Spleen (tissue), 7 donors: ENCODE measurements around the gene CD248.

ENCODE experiments used
- POLR2A ChIP-seq, 3 donors: fragments of 450-650 bp; IDR thresholded peaks; one replicate each; pipeline ENCODE4 v1.5.1; 2017; ENCODE audit warnings: antibody characterized with exemption in 3 of 3, mild to moderate bottlenecking in 1 of 3
- POLR2AphosphoS5 ChIP-seq, 3 donors: sonication (generic); formaldehyde crosslinking; IDR thresholded peaks; one replicate each; pipeline ENCODE4 v1.5.1; 2017; ENCODE audit warnings: antibody characterized with exemption in 3 of 3
- TF ChIP-seq, protein P1 (sequence below), 11 experiments: fragments of 200-600 bp in 7 of 11; fragments of 450-650 bp in 4 of 11; sonication (generic) in 4 of 11; IDR thresholded peaks in 8 of 11; conservative IDR thresholded peaks in 3 of 11; 1 replicate in 7 of 11; 2 replicates in 4 of 11; pipeline versions ENCODE4 v1.4.0 to v1.8.0; 2016 to 2021; ENCODE audit warnings: antibody characterized with exemption in 11 of 11, inconsistent platforms in 4 of 11, mild to moderate bottlenecking in 1 of 11
- donor health status: DM: no; HTN: no; CAD: no; lungs with moderate emphysema.
- donor health status: DM: no; HTN: no; CAD: no.
- donor health status: DM: no; HTN: no; CAD: no.

DNA sequence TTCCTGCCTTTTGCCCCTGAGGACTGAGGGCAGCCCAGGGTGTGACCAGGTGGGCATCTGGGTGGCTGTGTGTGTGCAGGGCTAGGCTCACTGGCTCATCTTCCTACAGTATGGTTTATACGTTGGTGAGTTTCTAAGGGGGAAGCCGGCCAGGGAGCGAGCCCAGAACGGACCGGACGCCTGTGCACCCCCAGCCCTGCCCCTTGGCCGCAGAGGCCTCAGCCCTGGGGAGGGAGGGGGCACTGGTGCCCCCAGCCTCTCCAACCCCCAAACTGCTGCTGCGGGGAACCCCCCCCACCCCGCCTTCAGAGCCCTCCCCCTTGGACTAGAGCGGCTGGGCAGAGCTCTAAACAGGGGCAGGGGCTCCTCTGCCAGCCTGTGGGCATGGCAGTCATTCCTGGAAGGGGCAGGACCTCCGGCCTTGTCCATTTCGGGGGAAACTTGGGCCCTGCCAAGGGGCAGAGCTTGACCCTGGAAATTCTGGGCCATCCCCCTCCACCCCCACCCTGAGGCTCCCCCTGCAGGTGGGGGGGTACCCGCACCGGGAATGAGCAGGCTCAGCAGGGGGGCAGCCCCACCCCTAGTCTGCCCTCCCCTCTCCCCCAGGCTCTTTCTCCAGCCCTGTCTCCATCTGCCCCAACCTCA is 33.3 kb downstream of the CD248 start:
- TF ChIP-seq, protein P1, sequence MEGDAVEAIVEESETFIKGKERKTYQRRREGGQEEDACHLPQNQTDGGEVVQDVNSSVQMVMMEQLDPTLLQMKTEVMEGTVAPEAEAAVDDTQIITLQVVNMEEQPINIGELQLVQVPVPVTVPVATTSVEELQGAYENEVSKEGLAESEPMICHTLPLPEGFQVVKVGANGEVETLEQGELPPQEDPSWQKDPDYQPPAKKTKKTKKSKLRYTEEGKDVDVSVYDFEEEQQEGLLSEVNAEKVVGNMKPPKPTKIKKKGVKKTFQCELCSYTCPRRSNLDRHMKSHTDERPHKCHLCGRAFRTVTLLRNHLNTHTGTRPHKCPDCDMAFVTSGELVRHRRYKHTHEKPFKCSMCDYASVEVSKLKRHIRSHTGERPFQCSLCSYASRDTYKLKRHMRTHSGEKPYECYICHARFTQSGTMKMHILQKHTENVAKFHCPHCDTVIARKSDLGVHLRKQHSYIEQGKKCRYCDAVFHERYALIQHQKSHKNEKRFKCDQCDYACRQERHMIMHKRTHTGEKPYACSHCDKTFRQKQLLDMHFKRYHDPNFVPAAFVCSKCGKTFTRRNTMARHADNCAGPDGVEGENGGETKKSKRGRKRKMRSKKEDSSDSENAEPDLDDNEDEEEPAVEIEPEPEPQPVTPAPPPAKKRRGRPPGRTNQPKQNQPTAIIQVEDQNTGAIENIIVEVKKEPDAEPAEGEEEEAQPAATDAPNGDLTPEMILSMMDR (IDR thresholded peaks at IDR 0.05 in 8 of 11, conservative IDR thresholded peaks at IDR 0.05 in 3 of 11): no peak
- no peak for TF ChIP-seq POLR2AphosphoS5 (IDR thresholded peaks at IDR 0.05)
- TF ChIP-seq POLR2A (IDR thresholded peaks at IDR 0.05): no peak
